ENCODE results near the gene ALOX5AP.

GRCh38 chr13:30773561-30773960 lies 38.2 kb downstream of the ALOX5AP start:
- TF ChIP-seq PPARA (CRISPR knock-in tag; IDR thresholded peaks at IDR 0.05; ENCODE audit: borderline replicate concordance): no peak
- no peak for TF ChIP-seq ZC3H10 (CRISPR knock-in tag; IDR thresholded peaks at IDR 0.05)
- no peak for TF ChIP-seq CSDC2 (CRISPR knock-in tag; IDR thresholded peaks at IDR 0.05)
- no peak for TF ChIP-seq RARB (CRISPR knock-in tag; IDR thresholded peaks at IDR 0.05)
- no peak for TF ChIP-seq ESRRG (CRISPR knock-in tag; IDR thresholded peaks at IDR 0.05)
- TF ChIP-seq BACH2 (CRISPR knock-in tag; IDR thresholded peaks at IDR 0.05; ENCODE audit: borderline replicate concordance): no peak
- TF ChIP-seq ZFP30 (CRISPR knock-in tag; IDR thresholded peaks at IDR 0.05): no peak
- no peak for TF ChIP-seq CSRNP3 (CRISPR knock-in tag; IDR thresholded peaks at IDR 0.05)
- no peak for TF ChIP-seq TOX (CRISPR knock-in tag; IDR thresholded peaks at IDR 0.05; ENCODE audit: borderline replicate concordance)
- TF ChIP-seq SNAI2 (CRISPR knock-in tag; IDR thresholded peaks at IDR 0.05): no peak
- no peak for TF ChIP-seq ARNTL (CRISPR knock-in tag; IDR thresholded peaks at IDR 0.05; ENCODE audit: borderline replicate concordance, low read depth)

Measured in SK-N-SH treated with all-trans-retinoic acid at 6 μM for 48 hours (cell line).